Activated CD4-positive, alpha-beta T cell treated with anti-CD3 and anti-CD28 coated beads, Interleukin-2, amount 50 U/mL, for 48 hours (primary cell): ENCODE measurements around the gene MKLN1.

Experiments
- DNase-seq, 2 experiments: peaks; one replicate each; pipeline ENCODE4 v3.0.0-alpha.2; 2020

MKLN1 gene

GRCh38 chr7:131355917-131356777, 28.5 kb downstream of the MKLN1 start:
- no peak for DNase-seq

GRCh38 chr7:131357282-131357880, 29.7 kb downstream of the MKLN1 start:
- DNase-seq: no peak

- DNase-seq: no peak
Observed at GRCh38 chr7:131358636-131359035, 31.0 kb downstream of the MKLN1 start.

GRCh38 chr7:131359136-131359776, 31.6 kb downstream of the MKLN1 start:
- no peak for DNase-seq

- no peak for DNase-seq
Observed at GRCh38 chr7:131363719-131364118, 36.0 kb downstream of the MKLN1 start.

GRCh38 chr7:131364767-131365344, 37.2 kb downstream of the MKLN1 start:
- DNase-seq: no peak

GRCh38 chr7:131365838-131366237, 38.2 kb downstream of the MKLN1 start:
- no peak for DNase-seq

GRCh38 chr7:131369354-131369753, 41.7 kb downstream of the MKLN1 start:
- no peak for DNase-seq

GRCh38 chr7:131370523-131370968, 42.9 kb downstream of the MKLN1 start:
- DNase-seq: no peak

- no peak for DNase-seq
Observed at GRCh38 chr7:131371411-131371810, 43.7 kb downstream of the MKLN1 start.

GRCh38 chr7:131372554-131372953, 44.9 kb downstream of the MKLN1 start:
- DNase-seq: no peak

GRCh38 chr7:131374821-131375220, 47.1 kb downstream of the MKLN1 start:
- no peak for DNase-seq

GRCh38 chr7:131381069-131381838, 53.6 kb downstream of the MKLN1 start:
- no peak for DNase-seq

GRCh38 chr7:131383417-131384285, 56.0 kb downstream of the MKLN1 start:
- DNase-seq: no peak

GRCh38 chr7:131384286-131384635, 56.6 kb downstream of the MKLN1 start:
- DNase-seq: no peak

- no peak for DNase-seq
Observed at GRCh38 chr7:131385039-131385605, 57.4 kb downstream of the MKLN1 start.

GRCh38 chr7:131388126-131388525, 60.5 kb downstream of the MKLN1 start:
- no peak for DNase-seq

GRCh38 chr7:131390275-131390674, 62.6 kb downstream of the MKLN1 start:
- no peak for DNase-seq

- no peak for DNase-seq
Observed at GRCh38 chr7:131391145-131391544, 63.5 kb downstream of the MKLN1 start.

GRCh38 chr7:131400681-131401176, 73.1 kb downstream of the MKLN1 start:
- no peak for DNase-seq

- no peak for DNase-seq
Observed at GRCh38 chr7:131401194-131401593, 73.5 kb downstream of the MKLN1 start.
